ENCODE data around the gene BMP6. TPM values are rescaled to one million over a fixed set of nuclear protein-coding genes. Genes with fewer than 3 reads are reported as not detected.

The BMP6 gene
- polyA plus RNA-seq, 2 of the 4 experiments (the other 2 are of a cell fraction): 8.4 to 23.0 TPM

DNA sequence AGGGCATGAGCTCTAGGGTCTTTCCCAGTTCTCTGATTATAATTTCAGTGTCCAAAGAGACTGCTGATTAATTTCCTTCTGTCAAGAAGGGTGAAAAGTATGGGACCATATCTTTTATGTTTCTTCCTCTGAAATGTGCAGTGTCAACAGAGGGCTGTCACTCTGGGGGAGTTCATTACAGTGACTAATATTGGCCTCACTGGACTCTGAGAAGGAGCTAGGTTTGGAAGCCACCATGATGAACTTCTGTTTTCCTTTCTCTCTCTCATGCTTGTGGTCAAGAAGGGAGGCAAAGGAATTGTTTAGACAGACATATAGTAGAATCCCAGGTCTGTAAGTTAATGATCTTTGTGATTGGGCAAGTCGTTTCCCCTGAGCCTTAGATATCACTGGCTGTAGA is 41.8 kb upstream of the BMP6 start:
- ChIA-PET CTCF (interaction anchor here (0.8 to 1.2 kb wide), 3 partner anchors 38 to 308 kb away, joined by 3 read pairs; no protein-coding TSS in a partner anchor), POLR2A (interaction anchor here (0.6 kb wide), 1 partner anchor 14 kb away, joined by 3 read pairs; no protein-coding TSS in a partner anchor)
- Histone ChIP-seq H3K4me2 (no peak overlapping the region), H3K4me3 (no peak overlapping the region), H3K4me1 (peaks cover 44% of the 10 kb centered on the region), H3K27ac (peak overlapping the region; percentile 43 to 46; a peak in 4 of 6 replicates), H3K9me3 (no peaks in the 10 kb centered on the region)
- FAIRE-seq (no peak), ATAC-seq (no peak; a peak in 1 of 6 replicates), DNase-seq (ENCODE audit: low read depth in 1 of 2, low spot score in 1 of 2) (no peak)
- WGBS (ENCODE audit: missing lambda C conversion rate): 68% methylated on average over 1 of the region's 1 CpG
- TF ChIP-seq JUN (IDR thresholded peaks at IDR 0.05) (no peak), EP300 (IDR thresholded peaks at IDR 0.05) (no peak), ESRRA (IDR thresholded peaks at IDR 0.05; ENCODE audit: borderline replicate concordance, low read length) (no peak), CBX2 (IDR thresholded peaks at IDR 0.05; ENCODE audit: borderline replicate concordance, low read depth) (no peak), TP53 (CRISPR knock-in tag; IDR thresholded peaks at IDR 0.05) (no peak), KDM5A (IDR thresholded peaks at IDR 0.05) (no peak), CTCF (IDR thresholded peaks at IDR 0.05) (no peak), POLR2A (IDR thresholded peaks at IDR 0.05; ENCODE audit: low read length) (no peak), RFX5 (IDR thresholded peaks at IDR 0.05) (no peak), NPAS2 (CRISPR knock-in tag; IDR thresholded peaks at IDR 0.05; ENCODE audit: borderline replicate concordance) (no peak), ZFP36 (IDR thresholded peaks at IDR 0.05; ENCODE audit: borderline replicate concordance, partially characterized antibody) (no peak)
- TF ChIP-seq, protein P1, sequence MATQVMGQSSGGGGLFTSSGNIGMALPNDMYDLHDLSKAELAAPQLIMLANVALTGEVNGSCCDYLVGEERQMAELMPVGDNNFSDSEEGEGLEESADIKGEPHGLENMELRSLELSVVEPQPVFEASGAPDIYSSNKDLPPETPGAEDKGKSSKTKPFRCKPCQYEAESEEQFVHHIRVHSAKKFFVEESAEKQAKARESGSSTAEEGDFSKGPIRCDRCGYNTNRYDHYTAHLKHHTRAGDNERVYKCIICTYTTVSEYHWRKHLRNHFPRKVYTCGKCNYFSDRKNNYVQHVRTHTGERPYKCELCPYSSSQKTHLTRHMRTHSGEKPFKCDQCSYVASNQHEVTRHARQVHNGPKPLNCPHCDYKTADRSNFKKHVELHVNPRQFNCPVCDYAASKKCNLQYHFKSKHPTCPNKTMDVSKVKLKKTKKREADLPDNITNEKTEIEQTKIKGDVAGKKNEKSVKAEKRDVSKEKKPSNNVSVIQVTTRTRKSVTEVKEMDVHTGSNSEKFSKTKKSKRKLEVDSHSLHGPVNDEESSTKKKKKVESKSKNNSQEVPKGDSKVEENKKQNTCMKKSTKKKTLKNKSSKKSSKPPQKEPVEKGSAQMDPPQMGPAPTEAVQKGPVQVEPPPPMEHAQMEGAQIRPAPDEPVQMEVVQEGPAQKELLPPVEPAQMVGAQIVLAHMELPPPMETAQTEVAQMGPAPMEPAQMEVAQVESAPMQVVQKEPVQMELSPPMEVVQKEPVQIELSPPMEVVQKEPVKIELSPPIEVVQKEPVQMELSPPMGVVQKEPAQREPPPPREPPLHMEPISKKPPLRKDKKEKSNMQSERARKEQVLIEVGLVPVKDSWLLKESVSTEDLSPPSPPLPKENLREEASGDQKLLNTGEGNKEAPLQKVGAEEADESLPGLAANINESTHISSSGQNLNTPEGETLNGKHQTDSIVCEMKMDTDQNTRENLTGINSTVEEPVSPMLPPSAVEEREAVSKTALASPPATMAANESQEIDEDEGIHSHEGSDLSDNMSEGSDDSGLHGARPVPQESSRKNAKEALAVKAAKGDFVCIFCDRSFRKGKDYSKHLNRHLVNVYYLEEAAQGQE (IDR thresholded peaks at IDR 0.05): no peak
- TF ChIP-seq, protein P2, sequence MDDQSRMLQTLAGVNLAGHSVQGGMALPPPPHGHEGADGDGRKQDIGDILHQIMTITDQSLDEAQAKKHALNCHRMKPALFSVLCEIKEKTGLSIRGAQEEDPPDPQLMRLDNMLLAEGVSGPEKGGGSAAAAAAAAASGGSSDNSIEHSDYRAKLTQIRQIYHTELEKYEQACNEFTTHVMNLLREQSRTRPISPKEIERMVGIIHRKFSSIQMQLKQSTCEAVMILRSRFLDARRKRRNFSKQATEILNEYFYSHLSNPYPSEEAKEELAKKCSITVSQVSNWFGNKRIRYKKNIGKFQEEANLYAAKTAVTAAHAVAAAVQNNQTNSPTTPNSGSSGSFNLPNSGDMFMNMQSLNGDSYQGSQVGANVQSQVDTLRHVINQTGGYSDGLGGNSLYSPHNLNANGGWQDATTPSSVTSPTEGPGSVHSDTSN (IDR thresholded peaks at IDR 0.05): no peak
- TF ChIP-seq, protein P3, sequence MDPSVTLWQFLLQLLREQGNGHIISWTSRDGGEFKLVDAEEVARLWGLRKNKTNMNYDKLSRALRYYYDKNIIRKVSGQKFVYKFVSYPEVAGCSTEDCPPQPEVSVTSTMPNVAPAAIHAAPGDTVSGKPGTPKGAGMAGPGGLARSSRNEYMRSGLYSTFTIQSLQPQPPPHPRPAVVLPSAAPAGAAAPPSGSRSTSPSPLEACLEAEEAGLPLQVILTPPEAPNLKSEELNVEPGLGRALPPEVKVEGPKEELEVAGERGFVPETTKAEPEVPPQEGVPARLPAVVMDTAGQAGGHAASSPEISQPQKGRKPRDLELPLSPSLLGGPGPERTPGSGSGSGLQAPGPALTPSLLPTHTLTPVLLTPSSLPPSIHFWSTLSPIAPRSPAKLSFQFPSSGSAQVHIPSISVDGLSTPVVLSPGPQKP (IDR thresholded peaks at IDR 0.05; ENCODE audit: low read depth, low read length): no peak
- TF ChIP-seq, protein P4, sequence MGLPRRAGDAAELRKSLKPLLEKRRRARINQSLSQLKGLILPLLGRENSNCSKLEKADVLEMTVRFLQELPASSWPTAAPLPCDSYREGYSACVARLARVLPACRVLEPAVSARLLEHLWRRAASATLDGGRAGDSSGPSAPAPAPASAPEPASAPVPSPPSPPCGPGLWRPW (IDR thresholded peaks at IDR 0.05): no peak

DNA sequence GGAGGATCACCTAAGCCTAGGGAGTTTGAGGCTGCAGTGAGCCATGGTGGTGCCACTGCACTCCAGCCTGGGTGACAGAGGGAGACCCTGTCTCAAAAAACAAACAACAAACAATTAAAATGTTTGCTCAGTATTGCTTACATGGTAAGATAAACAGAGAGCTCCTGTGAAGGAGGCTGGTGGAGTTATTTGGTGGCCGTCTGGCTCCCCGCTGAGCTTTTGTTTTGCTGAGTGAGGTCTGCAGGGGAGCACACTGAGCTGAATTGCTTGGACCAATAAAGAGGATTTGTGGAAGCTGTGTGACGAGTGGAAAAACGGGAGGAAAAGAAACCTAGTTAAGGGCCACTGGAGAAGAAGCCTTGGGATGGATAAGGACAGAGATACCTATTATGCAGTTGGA is 41.1 kb upstream of the BMP6 start:
- ChIA-PET CTCF (interaction anchor here (0.8 to 1.4 kb wide), 2 partner anchors 307 to 321 kb away, joined by 3 read pairs; no protein-coding TSS in a partner anchor), POLR2A (no interaction called here)
- WGBS (ENCODE audit: missing lambda C conversion rate): 61% methylated on average over 4 of the region's 4 CpGs
- FAIRE-seq (no peak), ATAC-seq (peak in 1 of 2 experiments; percentile 27; a peak in 2 of 6 replicates), DNase-seq (ENCODE audit: low read depth in 1 of 2, low spot score in 1 of 2) (no peak)
- Histone ChIP-seq H3K4me1 (peaks cover 45% of the 10 kb centered on the region), H3K9me3 (no peaks in the 10 kb centered on the region), H3K4me3 (no peak overlapping the region), H3K4me2 (peak overlapping the region; percentile 16; the same call in 1 of the 3 replicates), H3K27ac (peak overlapping the region; percentile 43 to 56; a peak in 5 of 6 replicates)
- TF ChIP-seq ESRRA (IDR thresholded peaks at IDR 0.05; ENCODE audit: borderline replicate concordance, low read length): no peak
- TF ChIP-seq NPAS2 (CRISPR knock-in tag; IDR thresholded peaks at IDR 0.05; ENCODE audit: borderline replicate concordance): no peak
- TF ChIP-seq CBX8 (IDR thresholded peaks at IDR 0.05): no peak
- TF ChIP-seq, protein P3 (IDR thresholded peaks at IDR 0.05; ENCODE audit: low read depth, low read length): no peak
- no peak for TF ChIP-seq MAFK (IDR thresholded peaks at IDR 0.05; ENCODE audit: partially characterized antibody)
- TF ChIP-seq, protein P5, sequence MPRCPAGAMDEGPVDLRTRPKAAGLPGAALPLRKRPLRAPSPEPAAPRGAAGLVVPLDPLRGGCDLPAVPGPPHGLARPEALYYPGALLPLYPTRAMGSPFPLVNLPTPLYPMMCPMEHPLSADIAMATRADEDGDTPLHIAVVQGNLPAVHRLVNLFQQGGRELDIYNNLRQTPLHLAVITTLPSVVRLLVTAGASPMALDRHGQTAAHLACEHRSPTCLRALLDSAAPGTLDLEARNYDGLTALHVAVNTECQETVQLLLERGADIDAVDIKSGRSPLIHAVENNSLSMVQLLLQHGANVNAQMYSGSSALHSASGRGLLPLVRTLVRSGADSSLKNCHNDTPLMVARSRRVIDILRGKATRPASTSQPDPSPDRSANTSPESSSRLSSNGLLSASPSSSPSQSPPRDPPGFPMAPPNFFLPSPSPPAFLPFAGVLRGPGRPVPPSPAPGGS (IDR thresholded peaks at IDR 0.05): no peak
- no peak for TF ChIP-seq RAD21 (conservative IDR thresholded peaks at IDR 0.05 in 1 of 2, IDR thresholded peaks at IDR 0.05 in 1 of 2)
- no peak for TF ChIP-seq POLR2A (IDR thresholded peaks at IDR 0.05; ENCODE audit: low read length)
- TF ChIP-seq GATA3 (IDR thresholded peaks at IDR 0.05; ENCODE audit: borderline replicate concordance): no peak
- TF ChIP-seq, protein P2 (IDR thresholded peaks at IDR 0.05): no peak
- no peak for TF ChIP-seq TP53 (CRISPR knock-in tag; IDR thresholded peaks at IDR 0.05)
- no peak for TF ChIP-seq SREBF2 (IDR thresholded peaks at IDR 0.05)
- TF ChIP-seq, protein P6, sequence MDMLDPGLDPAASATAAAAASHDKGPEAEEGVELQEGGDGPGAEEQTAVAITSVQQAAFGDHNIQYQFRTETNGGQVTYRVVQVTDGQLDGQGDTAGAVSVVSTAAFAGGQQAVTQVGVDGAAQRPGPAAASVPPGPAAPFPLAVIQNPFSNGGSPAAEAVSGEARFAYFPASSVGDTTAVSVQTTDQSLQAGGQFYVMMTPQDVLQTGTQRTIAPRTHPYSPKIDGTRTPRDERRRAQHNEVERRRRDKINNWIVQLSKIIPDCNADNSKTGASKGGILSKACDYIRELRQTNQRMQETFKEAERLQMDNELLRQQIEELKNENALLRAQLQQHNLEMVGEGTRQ (IDR thresholded peaks at IDR 0.05): no peak
